Activated naive CD4-positive, alpha-beta T cell treated with anti-CD3 and anti-CD28 coated beads, Interleukin-2, amount 50 U/mL, for 24 hours (primary cell): Measurements from ENCODE around the gene CEP78.

Experiments used
- H3K27ac Mint-ChIP-seq: one replicate; pipeline ENCODE4 v1.8.0; 2021; ENCODE audit warnings: mild to moderate bottlenecking, mixed read lengths
- H3K27me3 Mint-ChIP-seq: one replicate; pipeline ENCODE4 v1.8.0; 2021; ENCODE audit warnings: mixed read lengths
- H3K36me3 Mint-ChIP-seq: one replicate; pipeline ENCODE4 v1.8.0; 2021; ENCODE audit warnings: mixed read lengths
- H3K4me1 Mint-ChIP-seq: one replicate; pipeline ENCODE4 v1.8.0; 2021; ENCODE audit warnings: mixed read lengths
- H3K4me3 Mint-ChIP-seq: one replicate; pipeline ENCODE4 v1.8.0; 2021; ENCODE audit warnings: mild to moderate bottlenecking, mixed read lengths
- H3K9me3 Mint-ChIP-seq: one replicate; pipeline ENCODE4 v1.8.0; 2021; ENCODE audit warnings: mixed read lengths

The CEP78 gene

DNA sequence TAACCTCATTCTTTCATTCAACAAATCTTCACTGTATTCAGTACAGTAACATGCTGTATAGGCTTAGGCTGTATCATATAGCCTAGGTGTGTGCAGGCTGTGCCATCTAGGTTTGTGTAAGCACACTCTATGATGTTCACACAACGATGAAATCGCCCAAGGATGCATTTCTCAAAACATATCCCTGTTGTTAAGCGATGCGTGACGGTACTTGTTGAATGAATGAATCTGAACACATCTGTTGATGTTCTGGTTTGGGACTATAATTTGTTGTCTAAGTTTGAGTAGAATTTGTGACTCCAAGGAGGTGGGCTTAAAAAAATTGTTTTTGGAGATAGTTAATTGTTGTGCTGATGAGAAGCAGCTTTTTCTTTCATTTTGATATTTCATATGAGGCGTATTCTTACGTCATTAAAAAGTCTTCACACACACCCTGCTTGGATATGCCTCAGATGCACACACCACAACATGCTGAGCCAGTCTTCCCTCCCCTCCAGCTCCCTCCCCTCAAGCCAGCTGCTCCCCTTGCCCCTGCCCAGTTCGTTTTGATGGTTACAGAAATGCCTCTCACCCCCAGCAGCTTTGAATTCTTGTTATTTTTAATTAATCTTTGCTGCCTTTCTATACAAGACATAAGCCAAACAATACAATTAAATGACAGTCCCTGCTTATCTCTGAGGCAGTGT, 55.5 kb downstream of the CEP78 start:
- H3K27ac Mint-ChIP-seq = no peak overlapping the region
- H3K4me3 Mint-ChIP-seq = no peak overlapping the region
- no peaks in the 10 kb centered on the region for H3K9me3 Mint-ChIP-seq
- H3K27me3 Mint-ChIP-seq = no peaks in the 10 kb centered on the region
- no peaks in the 10 kb centered on the region for H3K36me3 Mint-ChIP-seq
- H3K4me1 Mint-ChIP-seq = peaks cover 22% of the 10 kb centered on the region

DNA sequence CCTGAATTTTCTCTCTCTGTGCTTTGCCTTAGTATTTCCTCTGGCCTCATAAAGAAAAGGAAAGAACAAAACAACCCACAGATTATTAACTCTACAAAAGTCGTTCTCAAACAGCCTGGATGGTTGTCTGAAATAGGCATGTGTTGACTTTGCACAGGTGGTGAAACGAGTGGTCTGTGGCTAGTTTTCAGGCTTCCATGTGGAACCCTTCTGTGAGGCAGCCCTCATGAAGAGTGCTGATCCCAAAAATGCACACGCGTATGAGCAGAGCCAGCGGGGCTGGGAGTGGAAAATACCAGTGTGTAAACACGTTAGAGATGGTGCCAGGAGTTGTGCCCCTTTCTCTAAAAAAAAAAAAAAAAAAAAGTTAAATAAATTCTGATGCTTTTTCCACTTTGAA, 56.2 kb downstream of the CEP78 start:
- Mint-ChIP-seq H3K36me3 (no peaks in the 10 kb centered on the region), H3K27me3 (no peaks in the 10 kb centered on the region), H3K9me3 (no peaks in the 10 kb centered on the region), H3K4me3 (no peak overlapping the region), H3K27ac (no peak overlapping the region), H3K4me1 (peaks cover 26% of the 10 kb centered on the region)

DNA sequence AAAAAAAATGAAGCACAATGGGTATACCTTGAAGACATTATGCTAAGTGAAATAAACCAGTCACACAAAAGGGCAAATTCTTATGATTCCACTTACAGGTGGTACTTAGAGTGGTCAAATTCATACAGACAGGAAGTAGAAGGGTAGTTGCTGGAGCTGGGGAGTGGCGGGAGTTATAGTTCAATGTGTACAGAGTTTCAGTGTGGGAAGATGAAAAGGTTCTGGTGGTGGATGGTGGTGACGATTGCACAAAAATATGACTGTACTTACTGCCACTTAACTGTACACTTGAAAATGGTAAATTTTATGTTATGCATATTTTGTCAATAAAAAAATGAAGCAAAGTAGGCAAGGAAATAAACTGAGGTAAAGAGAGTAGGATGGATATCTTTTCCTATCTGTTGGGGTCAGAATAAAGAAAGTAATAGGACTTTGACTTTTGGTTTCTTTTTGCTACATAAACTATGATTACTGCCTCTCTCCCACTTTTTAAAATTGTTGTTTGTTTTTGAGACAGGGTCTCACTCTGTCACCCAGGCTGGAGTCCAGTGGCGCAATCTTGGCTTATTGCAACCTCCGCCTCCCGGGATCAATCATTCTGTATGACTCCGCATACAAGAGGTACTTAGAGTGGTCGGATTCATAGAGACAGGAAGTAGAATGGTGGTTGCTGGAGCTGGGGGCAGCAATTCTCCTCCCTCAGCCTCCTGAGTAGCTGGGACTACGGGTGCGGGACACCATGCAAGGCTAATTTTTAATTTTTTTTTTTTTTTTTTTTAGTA, 57.0 kb downstream of the CEP78 start:
- H3K4me3 Mint-ChIP-seq = peak overlapping the region; percentile 37
- H3K36me3 Mint-ChIP-seq = no peaks in the 10 kb centered on the region
- H3K9me3 Mint-ChIP-seq = no peaks in the 10 kb centered on the region
- peaks cover 26% of the 10 kb centered on the region for H3K4me1 Mint-ChIP-seq
- peak overlapping the region; percentile 75 for H3K27ac Mint-ChIP-seq
- no peaks in the 10 kb centered on the region for H3K27me3 Mint-ChIP-seq

DNA sequence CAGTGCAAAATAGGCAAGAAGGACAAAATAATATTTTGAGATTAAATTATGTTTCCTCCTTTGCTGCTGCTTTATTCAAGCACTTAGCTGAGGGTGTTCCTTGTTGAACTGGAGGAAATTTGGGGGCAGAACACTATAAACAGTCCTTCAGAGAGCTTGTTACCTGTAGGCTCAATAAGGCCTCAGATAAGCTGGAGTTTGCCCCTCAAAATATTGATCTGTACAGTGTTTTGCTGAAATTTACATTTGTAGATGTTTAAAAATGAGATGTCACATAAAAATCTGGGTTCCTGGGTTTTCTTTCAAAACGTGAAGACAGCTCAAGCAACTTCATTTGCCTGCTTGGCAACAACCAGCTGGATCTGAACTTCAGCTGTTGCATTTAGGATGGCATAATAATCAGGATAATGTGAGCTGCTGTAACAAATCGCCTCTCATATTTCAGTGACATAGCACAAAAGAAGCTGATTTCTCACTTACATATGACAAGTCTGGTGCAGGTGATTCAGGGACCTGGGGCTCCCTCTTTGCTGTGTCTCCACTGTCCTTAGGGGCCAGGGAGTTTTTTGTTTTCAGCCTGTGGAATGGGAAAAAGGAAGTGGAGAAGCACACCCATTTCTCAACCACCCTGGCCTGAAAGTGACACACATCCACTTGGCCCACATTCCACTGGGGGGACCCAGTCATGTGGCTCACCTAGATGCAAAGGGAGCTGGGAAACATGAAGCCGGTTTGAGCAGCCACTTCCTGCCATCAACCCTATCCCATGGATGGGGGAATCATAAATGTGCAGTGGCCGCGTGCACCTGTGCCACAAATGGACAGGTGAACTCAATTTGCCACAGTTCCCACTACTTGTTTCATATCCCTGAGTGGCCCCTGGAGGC, 58.7 kb downstream of the CEP78 start:
- Mint-ChIP-seq H3K27me3 (no peaks in the 10 kb centered on the region), H3K9me3 (no peaks in the 10 kb centered on the region), H3K27ac (no peak overlapping the region), H3K36me3 (peaks cover 2% of the 10 kb centered on the region), H3K4me3 (peak overlapping the region; percentile 19), H3K4me1 (peaks cover 38% of the 10 kb centered on the region)

DNA sequence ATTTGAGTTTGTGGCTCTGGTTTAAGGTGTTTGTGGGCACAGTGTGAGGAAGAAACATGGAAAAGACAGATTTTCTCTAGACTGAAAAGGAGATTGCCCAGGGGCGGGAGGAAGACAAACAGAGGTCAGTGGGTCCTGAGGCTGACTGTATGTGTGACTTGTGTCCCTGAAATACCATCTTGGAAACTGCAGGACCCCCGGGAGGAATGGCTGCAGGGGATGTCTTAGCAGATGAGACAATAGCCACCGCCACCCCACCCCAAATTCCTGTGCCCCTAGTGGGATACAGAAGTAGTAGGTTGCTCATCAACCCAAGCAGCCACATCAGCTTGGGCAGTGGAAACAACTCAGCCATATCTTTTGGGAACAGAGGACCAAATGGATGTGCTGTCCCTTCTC, 59.3 kb downstream of the CEP78 start:
- peak overlapping the region; percentile 19 for H3K4me3 Mint-ChIP-seq
- H3K36me3 Mint-ChIP-seq = peaks cover 6% of the 10 kb centered on the region
- H3K9me3 Mint-ChIP-seq = no peaks in the 10 kb centered on the region
- H3K4me1 Mint-ChIP-seq = peaks cover 42% of the 10 kb centered on the region
- no peak overlapping the region for H3K27ac Mint-ChIP-seq
- H3K27me3 Mint-ChIP-seq = no peaks in the 10 kb centered on the region

DNA sequence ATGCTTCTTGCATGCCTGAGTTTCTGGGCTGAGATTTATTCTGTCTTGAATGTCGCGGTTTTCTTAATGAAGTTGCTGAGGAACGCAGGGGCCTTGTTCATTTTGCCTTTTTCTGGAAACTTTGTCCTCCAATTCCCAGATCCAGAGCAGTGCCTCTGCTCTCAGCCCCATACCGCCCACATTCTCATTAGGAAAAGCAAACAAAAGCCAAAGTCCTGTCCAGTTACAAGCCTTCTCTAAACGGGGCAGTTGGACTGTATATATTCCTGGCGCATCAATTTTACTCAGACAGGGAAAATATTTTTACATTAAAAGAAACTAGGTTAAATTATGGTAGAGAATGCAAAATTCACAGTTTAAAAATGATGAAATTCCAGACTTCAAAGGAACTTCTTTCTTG, 59.9 kb downstream of the CEP78 start:
- Mint-ChIP-seq H3K36me3 (peaks cover 9% of the 10 kb centered on the region), H3K27ac (peak overlapping the region; percentile 99), H3K4me1 (peaks cover 44% of the 10 kb centered on the region), H3K4me3 (peak overlapping the region; percentile 93), H3K27me3 (no peaks in the 10 kb centered on the region), H3K9me3 (no peaks in the 10 kb centered on the region)

DNA sequence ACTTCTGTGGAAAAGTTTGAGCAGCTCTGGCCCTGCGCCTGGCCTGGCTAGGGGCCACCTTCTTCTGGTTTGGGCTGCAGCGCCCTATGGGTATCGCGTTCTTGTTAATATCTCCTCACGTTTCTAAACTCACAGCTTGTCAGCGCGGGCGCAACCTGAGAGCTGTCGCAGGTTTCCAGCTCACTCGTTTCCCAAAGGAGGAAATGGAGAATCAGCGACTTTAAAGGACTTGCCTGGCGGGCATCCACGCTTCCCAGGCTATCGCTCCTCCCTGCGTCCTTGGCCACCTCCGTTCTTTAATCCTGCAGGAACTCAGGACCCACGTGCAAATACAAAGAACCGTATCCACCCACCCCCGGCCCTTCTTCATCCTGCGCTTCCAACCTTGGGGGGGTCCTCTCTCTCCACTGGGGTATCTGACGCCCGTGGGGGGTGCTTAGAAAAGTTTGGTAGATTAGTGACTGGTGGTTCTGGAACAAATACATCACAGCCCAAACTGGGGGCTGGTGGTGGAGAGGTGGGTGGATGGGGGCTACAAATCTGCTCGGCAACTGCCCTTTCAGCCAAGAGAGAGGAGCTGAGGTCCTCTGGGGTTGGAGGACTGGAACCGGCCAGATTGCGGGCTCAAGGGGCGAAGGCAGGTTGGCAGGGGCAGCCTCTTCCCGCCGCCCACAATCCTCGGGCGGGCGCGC, 60.5 kb downstream of the CEP78 start:
- Mint-ChIP-seq H3K27ac (peak overlapping the region; percentile 99), H3K9me3 (no peaks in the 10 kb centered on the region), H3K4me3 (peak overlapping the region; percentile 93), H3K27me3 (no peaks in the 10 kb centered on the region), H3K36me3 (peaks cover 9% of the 10 kb centered on the region), H3K4me1 (peaks cover 44% of the 10 kb centered on the region)

DNA sequence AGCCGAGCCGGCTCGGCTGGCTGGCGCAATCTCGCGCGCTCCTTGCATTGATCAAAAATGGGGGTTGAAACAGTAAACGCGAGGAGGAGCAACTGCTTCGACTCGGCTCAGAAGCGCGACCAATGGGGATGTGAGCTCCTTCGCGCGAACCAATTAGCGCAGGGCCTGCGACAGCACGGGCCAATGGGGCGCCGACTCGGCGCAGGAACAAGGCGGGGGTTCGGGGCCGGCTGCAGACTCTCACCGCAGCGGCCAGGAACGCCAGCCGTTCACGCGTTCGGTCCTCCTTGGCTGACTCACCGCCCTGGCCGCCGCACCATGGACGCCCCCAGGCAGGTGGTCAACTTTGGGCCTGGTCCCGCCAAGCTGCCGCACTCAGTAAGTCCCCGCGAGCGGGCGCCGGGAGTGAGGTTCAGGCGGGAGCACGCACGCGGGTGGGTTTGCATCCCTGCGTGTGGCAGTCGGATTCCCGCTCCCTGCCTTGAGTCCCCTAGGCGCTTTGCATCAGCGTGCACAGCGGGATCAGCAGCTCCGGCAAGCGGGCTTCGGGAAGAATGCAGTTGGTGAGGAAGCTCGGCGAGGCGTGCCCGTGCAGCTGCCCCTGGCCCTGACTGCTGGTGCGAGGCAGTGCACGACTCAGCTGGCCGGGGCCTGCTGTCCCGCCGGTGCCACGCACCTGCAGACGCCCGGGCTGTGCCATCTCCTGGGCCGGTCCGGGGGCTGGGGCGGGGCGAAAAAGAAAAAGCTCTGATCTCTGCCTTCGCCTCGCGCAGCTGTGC, 61.2 kb downstream of the CEP78 start, which contains the start of gene PSAT1:
Gene PSAT1 (plus strand): TSS at position 233 of the 779 bp plus-strand sequence. CDS start 86 bp downstream, at position 319.
- Mint-ChIP-seq H3K9me3 (no peaks in the 10 kb centered on the region), H3K4me3 (peak within 1 kb of the TSS; percentile 93), H3K27me3 (no peaks in the 10 kb centered on the region), H3K4me1 (peaks cover 46% of the 10 kb centered on the region), H3K36me3 (peaks cover 13% of the 10 kb centered on the region), H3K27ac (peak within 1 kb of the TSS; percentile 99)

DNA sequence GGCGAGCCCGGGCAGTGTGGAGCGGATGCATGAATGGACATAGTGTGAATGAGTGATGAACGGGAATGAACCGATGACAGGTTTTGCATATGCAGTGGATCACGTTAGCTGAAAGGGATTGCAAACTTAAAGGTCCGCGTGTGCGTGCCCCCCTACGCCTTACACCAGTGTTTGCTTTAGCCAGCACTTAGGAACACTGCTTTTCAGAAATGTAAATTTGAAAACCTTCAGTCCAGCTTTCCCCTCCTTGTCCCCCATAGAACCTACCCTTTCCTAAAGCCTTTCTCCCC, 61.7 kb downstream of the CEP78 start:
- peak overlapping the region; percentile 91 for H3K27ac Mint-ChIP-seq
- H3K4me1 Mint-ChIP-seq = peaks cover 45% of the 10 kb centered on the region
- H3K27me3 Mint-ChIP-seq = no peaks in the 10 kb centered on the region
- H3K36me3 Mint-ChIP-seq = peaks cover 16% of the 10 kb centered on the region
- H3K9me3 Mint-ChIP-seq = no peaks in the 10 kb centered on the region
- H3K4me3 Mint-ChIP-seq = peak overlapping the region; percentile 93

DNA sequence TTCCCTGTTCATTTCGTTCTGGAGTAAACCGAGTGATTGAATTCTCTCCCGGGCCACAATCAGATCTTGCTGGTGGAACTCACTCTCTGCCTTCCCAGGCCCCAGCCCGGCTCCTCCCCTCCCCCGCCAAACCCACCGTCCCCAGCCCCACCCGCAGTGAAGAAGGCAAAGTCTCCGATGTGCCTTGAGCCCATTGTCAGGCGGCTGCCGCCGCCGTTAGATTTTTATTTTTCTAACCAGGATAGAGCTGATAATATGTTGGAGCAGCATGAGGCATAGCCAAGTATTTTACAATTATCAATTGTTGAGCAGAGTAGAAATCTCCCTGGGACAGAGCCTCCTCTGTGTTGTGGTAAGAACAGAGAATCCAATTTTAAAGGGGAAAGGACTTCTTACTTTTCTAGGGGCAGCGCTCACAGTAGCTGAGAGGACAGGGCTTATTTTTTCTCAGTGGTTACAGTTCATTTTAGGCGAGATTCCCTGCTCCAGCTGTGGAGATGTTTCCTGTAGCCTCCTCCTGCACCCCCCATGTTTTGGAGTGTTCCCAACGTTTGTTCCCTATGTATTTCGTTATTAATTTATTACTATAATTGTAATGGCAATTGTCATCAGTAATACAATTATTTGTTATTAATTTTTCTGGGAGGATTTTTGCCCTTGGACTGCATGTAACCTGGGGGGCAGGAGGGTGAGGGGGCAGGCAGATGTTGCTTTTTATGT, 62.3 kb downstream of the CEP78 start:
- H3K27ac Mint-ChIP-seq = peak overlapping the region; percentile 91
- peaks cover 39% of the 10 kb centered on the region for H3K4me1 Mint-ChIP-seq
- peaks cover 16% of the 10 kb centered on the region for H3K36me3 Mint-ChIP-seq
- H3K4me3 Mint-ChIP-seq = peak overlapping the region; percentile 93
- H3K9me3 Mint-ChIP-seq = no peaks in the 10 kb centered on the region
- H3K27me3 Mint-ChIP-seq = no peaks in the 10 kb centered on the region

DNA sequence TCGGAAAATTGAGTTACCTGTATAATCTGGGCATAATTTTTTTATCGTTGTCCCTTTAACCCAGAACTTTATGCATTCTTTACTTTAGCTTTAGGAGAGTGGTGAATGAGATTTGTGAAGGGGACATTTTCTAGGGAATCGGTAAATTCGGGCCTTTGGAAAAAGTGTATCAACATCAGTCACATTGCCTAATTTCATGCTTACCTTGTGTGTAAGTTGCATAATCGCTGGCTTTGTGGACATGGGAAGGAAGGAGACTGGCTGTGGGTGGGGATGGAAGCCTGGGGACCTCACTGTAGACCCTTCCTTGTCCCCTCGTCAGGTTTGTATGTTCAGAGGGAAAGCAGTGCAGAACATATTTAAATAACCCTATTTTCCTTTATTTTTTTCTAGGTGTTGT, 64.3 kb downstream of the CEP78 start:
- Mint-ChIP-seq H3K36me3 (peaks cover 24% of the 10 kb centered on the region), H3K4me3 (peak overlapping the region; percentile 36), H3K27me3 (no peaks in the 10 kb centered on the region), H3K4me1 (peaks cover 34% of the 10 kb centered on the region), H3K27ac (no peak overlapping the region), H3K9me3 (no peaks in the 10 kb centered on the region)

DNA sequence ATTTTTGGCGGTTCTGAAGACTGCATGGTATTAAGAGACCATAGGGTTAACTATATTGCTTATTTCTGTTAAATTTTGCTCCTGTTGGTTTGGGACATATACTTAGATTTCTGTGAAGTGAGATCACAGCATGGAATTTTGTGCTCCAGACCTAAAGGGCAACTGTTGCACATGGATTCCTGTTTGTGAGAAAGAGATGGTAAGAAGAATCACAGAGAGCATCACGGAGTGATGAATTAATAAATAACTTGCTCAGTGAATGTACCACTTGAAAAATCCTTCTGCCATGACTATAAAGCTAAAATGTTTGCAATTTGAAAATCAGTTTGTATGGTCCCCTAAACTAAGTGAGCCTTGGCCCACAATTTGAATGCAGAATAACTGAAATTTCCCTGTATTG, 65.6 kb downstream of the CEP78 start:
- no peaks in the 10 kb centered on the region for H3K27me3 Mint-ChIP-seq
- peaks cover 26% of the 10 kb centered on the region for H3K36me3 Mint-ChIP-seq
- no peak overlapping the region for H3K4me3 Mint-ChIP-seq
- no peaks in the 10 kb centered on the region for H3K9me3 Mint-ChIP-seq
- H3K4me1 Mint-ChIP-seq = peaks cover 24% of the 10 kb centered on the region
- H3K27ac Mint-ChIP-seq = no peak overlapping the region

DNA sequence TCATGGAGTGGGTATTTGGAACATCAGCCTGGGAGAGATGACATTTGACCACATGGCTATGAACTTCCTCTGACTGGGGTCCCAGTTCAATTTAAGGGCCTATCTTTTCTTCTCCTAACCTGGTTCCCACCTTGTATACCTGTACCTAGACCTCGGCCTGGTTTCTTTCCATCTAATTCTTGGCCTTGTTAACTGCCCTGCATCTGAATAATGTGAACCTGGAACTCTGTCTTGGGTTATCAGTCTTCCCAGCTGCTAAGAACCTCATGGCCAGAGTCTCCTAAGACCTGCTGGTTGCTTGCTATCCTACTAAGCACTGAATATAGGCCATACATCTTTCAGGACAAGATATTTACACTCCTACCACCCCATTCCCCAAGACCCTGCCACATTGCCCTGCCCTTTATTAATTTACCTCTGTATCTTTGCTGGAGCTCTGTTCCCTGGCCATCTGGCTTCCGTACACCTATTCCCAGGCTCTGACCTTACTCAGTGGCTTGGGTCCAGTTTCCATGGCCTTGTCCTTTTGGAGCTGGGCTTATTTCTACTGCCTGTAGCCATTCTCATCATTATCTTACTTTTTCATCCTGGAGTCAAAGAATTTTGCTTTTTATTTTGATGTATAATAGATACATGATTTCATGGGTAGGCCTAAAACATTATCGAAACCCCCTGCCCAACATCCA, 67.6 kb downstream of the CEP78 start:
- peaks cover 17% of the 10 kb centered on the region for H3K4me1 Mint-ChIP-seq
- H3K27me3 Mint-ChIP-seq = no peaks in the 10 kb centered on the region
- H3K36me3 Mint-ChIP-seq = peaks cover 30% of the 10 kb centered on the region
- no peaks in the 10 kb centered on the region for H3K9me3 Mint-ChIP-seq
- no peak overlapping the region for H3K4me3 Mint-ChIP-seq
- H3K27ac Mint-ChIP-seq = peak overlapping the region; percentile 54

DNA sequence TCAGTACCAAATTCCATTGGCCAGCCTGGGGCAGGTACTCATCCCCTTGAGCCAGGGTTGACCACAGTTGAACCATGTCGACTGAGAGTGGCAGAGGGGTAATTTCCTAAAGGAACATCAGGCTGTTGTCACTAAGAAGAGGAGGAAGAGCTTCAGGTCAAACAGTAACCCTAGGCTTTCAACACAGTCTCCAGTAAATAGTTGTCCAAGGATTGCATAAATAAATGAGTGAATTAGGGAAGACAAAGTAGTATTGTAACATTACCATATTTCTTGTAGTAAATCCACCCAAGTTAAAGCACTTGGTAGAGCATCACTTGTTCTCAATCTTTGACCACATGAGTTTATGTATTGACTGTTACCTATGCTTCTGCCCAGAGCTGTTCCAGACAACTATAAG, 68.5 kb downstream of the CEP78 start:
- peaks cover 10% of the 10 kb centered on the region for H3K4me1 Mint-ChIP-seq
- peak overlapping the region; percentile 6 for H3K27ac Mint-ChIP-seq
- no peaks in the 10 kb centered on the region for H3K27me3 Mint-ChIP-seq
- no peaks in the 10 kb centered on the region for H3K9me3 Mint-ChIP-seq
- H3K4me3 Mint-ChIP-seq = no peak overlapping the region
- peaks cover 30% of the 10 kb centered on the region for H3K36me3 Mint-ChIP-seq
